ENCODE data around the gene TNFRSF11A. TPM values are rescaled to one million over a fixed set of nuclear protein-coding genes. Genes with fewer than 3 reads are reported as not detected.

Gene TNFRSF11A
- total RNA-seq, 1 donor from 2014 or later, result 0.16 TPM

DNA sequence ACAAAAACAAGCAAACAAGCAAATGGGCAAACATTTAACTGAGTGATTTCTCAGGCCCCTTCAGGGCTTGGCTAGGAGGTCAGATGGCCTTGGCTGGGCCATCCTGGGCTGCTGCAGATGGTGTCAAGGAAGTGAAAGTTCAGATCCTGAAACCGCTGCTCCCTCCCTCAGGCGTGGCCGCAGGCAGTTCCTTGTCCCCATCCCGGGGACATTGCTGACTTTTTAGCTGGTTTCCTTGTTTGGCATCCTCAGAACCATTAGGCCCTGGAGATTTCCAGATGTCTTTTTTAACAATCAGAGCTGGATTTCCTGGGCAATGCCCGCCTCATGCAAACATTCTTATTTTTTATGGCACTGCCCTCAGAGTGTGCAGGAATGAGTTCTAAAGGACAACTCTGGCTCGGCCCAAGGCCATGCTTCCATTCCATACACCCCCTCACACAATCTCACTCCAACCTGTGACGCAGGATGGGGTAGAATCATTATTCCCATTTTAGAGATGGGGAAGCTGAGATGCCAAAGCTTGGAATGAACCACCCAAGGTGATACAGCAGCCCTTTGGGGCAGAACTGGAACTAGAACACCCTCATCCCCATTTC, 111.6 kb downstream of the TNFRSF11A start:
- Mint-ChIP-seq H3K4me1 (peaks cover 9% of the 10 kb centered on the region), H3K27ac (ENCODE audit: unreplicated experiment) (no peak overlapping the region), H3K9me3 (no peaks in the 10 kb centered on the region), H3K27me3 (ENCODE audit: low read depth) (no peaks in the 10 kb centered on the region), H3K4me3 (no peak overlapping the region), H3K36me3 (ENCODE audit: low read depth) (no peaks in the 10 kb centered on the region)
- TF ChIP-seq, protein P1, sequence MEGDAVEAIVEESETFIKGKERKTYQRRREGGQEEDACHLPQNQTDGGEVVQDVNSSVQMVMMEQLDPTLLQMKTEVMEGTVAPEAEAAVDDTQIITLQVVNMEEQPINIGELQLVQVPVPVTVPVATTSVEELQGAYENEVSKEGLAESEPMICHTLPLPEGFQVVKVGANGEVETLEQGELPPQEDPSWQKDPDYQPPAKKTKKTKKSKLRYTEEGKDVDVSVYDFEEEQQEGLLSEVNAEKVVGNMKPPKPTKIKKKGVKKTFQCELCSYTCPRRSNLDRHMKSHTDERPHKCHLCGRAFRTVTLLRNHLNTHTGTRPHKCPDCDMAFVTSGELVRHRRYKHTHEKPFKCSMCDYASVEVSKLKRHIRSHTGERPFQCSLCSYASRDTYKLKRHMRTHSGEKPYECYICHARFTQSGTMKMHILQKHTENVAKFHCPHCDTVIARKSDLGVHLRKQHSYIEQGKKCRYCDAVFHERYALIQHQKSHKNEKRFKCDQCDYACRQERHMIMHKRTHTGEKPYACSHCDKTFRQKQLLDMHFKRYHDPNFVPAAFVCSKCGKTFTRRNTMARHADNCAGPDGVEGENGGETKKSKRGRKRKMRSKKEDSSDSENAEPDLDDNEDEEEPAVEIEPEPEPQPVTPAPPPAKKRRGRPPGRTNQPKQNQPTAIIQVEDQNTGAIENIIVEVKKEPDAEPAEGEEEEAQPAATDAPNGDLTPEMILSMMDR (conservative IDR thresholded peaks at IDR 0.05), result no peak
- DNase-seq (ENCODE audit: low read depth, low spot score), result no peak

DNA sequence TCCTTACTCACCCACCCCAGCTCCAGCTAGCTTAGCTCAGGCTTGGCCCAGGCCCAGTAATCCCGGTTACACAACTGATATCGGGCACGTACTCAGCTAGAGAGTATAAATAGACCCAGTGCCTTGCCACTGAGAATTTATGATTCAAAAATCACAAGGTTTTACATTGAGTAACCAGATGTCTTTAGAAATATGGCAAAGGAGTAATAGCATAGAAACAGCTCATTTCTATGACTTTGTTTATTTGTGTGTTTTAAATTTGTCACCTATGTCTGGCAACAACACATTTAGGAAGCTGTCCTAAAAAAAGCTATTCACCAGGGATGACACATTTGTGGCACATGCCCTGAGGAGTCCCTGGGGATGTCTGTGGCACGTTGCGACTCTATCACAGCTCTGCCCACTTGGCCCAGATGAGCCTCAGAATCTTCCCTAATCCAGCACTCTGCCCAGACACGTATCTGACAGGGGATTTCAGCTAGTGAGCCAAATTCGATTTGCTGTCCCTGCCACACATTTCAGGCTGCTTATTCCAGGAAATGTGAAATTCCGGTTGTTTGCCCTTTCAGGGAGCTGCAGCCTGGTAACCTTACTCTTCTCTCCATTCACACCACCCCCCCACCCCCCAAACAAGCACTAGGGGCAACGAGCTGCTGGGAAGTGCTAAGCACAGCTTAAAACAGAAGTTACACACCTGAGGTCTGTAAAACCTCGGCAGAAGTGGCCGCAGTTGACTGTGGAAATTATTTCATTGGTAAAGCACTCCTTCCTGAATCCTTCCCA, 112.3 kb downstream of the TNFRSF11A start:
- Mint-ChIP-seq H3K27me3 (ENCODE audit: low read depth) (no peaks in the 10 kb centered on the region), H3K27ac (ENCODE audit: unreplicated experiment) (no peak overlapping the region), H3K9me3 (no peaks in the 10 kb centered on the region), H3K36me3 (ENCODE audit: low read depth) (no peaks in the 10 kb centered on the region), H3K4me1 (peaks cover 9% of the 10 kb centered on the region), H3K4me3 (no peak overlapping the region)
- DNase-seq (ENCODE audit: low read depth, low spot score), result no peak
- TF ChIP-seq, protein P1 (conservative IDR thresholded peaks at IDR 0.05), result no peak

DNA sequence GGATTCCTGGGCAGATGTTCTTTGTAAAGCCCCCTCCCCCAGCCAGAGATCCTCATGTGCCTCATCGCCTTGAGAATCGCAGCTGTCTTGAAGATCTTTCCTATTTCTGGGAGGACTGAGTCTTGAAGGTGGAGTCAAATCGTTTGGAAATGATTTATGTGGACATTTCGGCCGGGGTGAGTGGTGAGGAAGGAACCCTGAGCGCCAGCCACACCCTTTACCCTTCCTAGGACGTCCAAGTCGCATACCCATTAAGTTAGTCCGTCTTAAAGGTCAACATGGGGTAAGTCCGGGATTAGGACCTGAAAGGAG, 112.9 kb downstream of the TNFRSF11A start:
- Mint-ChIP-seq H3K36me3 (ENCODE audit: low read depth) (no peaks in the 10 kb centered on the region), H3K27ac (ENCODE audit: unreplicated experiment) (no peak overlapping the region), H3K27me3 (ENCODE audit: low read depth) (no peaks in the 10 kb centered on the region), H3K9me3 (peaks cover 2% of the 10 kb centered on the region), H3K4me1 (peaks cover 9% of the 10 kb centered on the region), H3K4me3 (no peak overlapping the region)
- DNase-seq (ENCODE audit: low read depth, low spot score), result no peak
- TF ChIP-seq, protein P1 (conservative IDR thresholded peaks at IDR 0.05), result no peak

DNA sequence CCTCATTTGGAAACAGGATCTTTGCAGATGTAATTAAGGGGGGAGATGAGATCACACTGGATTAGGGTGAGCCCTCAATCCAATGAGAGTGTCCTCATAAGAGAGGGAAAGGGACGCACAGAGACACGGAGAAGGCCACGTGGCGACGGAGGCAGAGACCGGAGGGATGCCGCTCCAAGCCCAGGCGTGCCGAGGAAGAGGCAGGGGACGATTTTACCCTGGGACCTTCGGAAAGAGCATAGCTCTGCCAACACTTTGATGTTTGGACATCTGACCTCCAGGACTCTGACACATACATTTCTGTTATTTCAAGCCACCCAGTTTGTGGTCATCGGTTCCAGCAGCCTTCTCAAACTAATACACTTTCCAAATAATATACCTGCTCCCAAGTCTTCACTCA, 113.3 kb downstream of the TNFRSF11A start:
- Mint-ChIP-seq H3K4me1 (peaks cover 9% of the 10 kb centered on the region), H3K9me3 (peaks cover 2% of the 10 kb centered on the region), H3K27ac (ENCODE audit: unreplicated experiment) (no peak overlapping the region), H3K4me3 (no peak overlapping the region), H3K27me3 (ENCODE audit: low read depth) (no peaks in the 10 kb centered on the region), H3K36me3 (ENCODE audit: low read depth) (no peaks in the 10 kb centered on the region)
- TF ChIP-seq, protein P1 (conservative IDR thresholded peaks at IDR 0.05), result no peak
- DNase-seq (ENCODE audit: low read depth, low spot score), result no peak

DNA sequence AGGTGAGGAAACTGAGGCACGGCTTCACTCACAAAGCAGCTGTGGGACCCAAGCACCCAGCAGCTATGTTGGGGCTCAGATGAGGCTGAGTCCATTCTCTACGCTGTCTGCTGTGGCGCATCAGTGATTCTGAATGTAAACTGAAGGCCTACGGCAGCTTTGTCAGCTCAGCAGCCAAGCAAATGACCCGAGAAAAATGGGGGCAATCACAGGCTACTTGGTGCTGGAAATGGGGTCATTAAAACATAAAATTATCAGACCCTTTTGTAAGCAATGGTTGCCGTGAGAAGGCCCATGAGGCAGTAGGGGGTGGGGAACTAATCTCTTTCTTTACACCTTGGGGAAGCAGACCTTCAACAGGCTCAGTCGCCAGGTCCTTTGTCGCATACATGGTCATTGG, 113.8 kb downstream of the TNFRSF11A start:
- TF ChIP-seq, protein P1 (conservative IDR thresholded peaks at IDR 0.05), result no peak
- Mint-ChIP-seq H3K27me3 (ENCODE audit: low read depth) (no peaks in the 10 kb centered on the region), H3K4me3 (no peak overlapping the region), H3K36me3 (ENCODE audit: low read depth) (no peaks in the 10 kb centered on the region), H3K4me1 (peaks cover 9% of the 10 kb centered on the region), H3K9me3 (peaks cover 2% of the 10 kb centered on the region), H3K27ac (ENCODE audit: unreplicated experiment) (no peak overlapping the region)
- DNase-seq (ENCODE audit: low read depth, low spot score), result no peak

Other genes starting within 250 kb of the TNFRSF11A start
- gene PIGN, start 138.3 kb upstream of the TNFRSF11A start, total RNA-seq, result 23.2 and 24.1 TPM in 2 replicates
- gene RELCH, start 138.1 kb upstream of the TNFRSF11A start, total RNA-seq, result 21.2 and 22.4 TPM in 2 replicates
- gene ZCCHC2, start 197.7 kb downstream of the TNFRSF11A start, total RNA-seq, result 14.3 and 14.7 TPM in 2 replicates

Data from neural crest cell (in vitro differentiated cells).